RWPE1 (cell line): Measurements from ENCODE around the gene SLC39A6.
A peak's percentile ranks its signal among the peaks of the same experiment; 100 is the strongest.

Experiments used
- CTCF ChIA-PET: fragments of 350-600 bp; sonication (Branson Sonifier 250); formaldehyde crosslinking; extraction: SDS; loops from one replicate; lab custom pipeline; 2021; lab: Yijun Ruan, JAX
- POLR2A ChIA-PET: fragments of 400-600 bp; formaldehyde crosslinking; extraction: SDS; loops from one replicate; lab custom pipeline; 2020; ENCODE audit warnings: antibody characterized with exemption; ENCODE audit not compliant: low non-redundant PET; lab: Yijun Ruan, JAX
- DNase-seq: peaks from one replicate; pipeline ENCODE4 v3.0.0; 2012; ENCODE audit warnings: low spot score
- H3K27ac ChIP-seq: fragments of 450-650 bp; 2 replicates; pipeline ENCODE4 v1.5.1; 2017
- TF ChIP-seq, protein P1 (sequence below): fragments of 450-650 bp; conservative IDR thresholded peaks from 2 replicates; pipeline ENCODE4 v1.5.1; 2017; ENCODE audit warnings: low read depth, mild to moderate bottlenecking

SLC39A6 gene, protein sequence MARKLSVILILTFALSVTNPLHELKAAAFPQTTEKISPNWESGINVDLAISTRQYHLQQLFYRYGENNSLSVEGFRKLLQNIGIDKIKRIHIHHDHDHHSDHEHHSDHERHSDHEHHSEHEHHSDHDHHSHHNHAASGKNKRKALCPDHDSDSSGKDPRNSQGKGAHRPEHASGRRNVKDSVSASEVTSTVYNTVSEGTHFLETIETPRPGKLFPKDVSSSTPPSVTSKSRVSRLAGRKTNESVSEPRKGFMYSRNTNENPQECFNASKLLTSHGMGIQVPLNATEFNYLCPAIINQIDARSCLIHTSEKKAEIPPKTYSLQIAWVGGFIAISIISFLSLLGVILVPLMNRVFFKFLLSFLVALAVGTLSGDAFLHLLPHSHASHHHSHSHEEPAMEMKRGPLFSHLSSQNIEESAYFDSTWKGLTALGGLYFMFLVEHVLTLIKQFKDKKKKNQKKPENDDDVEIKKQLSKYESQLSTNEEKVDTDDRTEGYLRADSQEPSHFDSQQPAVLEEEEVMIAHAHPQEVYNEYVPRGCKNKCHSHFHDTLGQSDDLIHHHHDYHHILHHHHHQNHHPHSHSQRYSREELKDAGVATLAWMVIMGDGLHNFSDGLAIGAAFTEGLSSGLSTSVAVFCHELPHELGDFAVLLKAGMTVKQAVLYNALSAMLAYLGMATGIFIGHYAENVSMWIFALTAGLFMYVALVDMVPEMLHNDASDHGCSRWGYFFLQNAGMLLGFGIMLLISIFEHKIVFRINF

DNA sequence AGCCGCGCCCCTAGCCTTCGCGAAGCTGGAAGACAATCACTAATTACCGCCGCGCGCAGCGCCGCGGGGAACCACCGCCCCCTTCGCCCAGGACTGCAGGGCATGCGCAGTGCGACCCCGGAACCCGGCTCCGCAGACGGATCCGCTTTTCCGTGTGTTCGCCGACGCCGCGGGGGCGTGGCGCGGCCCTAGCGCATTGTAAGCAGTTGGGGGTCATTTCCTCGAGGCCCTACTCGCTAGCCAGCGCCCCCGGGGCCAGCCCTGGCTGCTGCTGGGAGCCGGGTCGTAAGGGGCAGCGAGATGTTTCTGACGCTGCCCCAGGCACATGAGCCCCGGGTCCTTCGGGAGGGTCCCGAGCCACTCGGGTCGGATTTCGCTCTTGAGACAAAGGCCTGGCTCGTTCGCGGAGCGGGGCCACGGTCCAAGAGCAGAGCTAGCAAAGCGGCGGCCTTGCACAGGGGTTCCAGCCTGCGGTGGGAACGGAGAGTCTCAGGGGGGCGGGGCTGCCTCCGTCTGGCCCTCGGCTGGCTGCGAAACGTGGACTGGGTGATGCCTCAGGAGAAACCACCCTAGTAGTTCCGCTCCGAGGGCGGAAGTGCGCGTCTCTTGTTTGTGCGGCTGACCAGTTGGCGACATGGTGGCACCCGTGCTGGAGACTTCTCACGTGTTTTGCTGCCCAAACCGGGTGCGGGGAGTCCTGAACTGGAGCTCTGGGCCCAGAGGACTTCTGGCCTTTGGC, at the start of gene SLC39A6, which contains the start of gene ELP2:
TSS of gene SLC39A6 (minus strand) at position 41 of the 739 bp plus-strand sequence. CDS start 2,333 bp downstream, outside the sequence.
TSS of gene ELP2 (plus strand) at position 600 of the 739 bp plus-strand sequence. CDS start at position 635, 35 bp downstream.
- peak within 1 kb of the TSS; percentile 93 for H3K27ac ChIP-seq
- TF ChIP-seq, protein P1, sequence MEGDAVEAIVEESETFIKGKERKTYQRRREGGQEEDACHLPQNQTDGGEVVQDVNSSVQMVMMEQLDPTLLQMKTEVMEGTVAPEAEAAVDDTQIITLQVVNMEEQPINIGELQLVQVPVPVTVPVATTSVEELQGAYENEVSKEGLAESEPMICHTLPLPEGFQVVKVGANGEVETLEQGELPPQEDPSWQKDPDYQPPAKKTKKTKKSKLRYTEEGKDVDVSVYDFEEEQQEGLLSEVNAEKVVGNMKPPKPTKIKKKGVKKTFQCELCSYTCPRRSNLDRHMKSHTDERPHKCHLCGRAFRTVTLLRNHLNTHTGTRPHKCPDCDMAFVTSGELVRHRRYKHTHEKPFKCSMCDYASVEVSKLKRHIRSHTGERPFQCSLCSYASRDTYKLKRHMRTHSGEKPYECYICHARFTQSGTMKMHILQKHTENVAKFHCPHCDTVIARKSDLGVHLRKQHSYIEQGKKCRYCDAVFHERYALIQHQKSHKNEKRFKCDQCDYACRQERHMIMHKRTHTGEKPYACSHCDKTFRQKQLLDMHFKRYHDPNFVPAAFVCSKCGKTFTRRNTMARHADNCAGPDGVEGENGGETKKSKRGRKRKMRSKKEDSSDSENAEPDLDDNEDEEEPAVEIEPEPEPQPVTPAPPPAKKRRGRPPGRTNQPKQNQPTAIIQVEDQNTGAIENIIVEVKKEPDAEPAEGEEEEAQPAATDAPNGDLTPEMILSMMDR: no peak
- DNase-seq: peak; percentile 92
- POLR2A ChIA-PET: no interaction called here
- CTCF ChIA-PET: interaction anchor here (0.7 kb wide), 1 partner anchor 21 kb away, joined by 6 read pairs; no protein-coding TSS in a partner anchor

DNA sequence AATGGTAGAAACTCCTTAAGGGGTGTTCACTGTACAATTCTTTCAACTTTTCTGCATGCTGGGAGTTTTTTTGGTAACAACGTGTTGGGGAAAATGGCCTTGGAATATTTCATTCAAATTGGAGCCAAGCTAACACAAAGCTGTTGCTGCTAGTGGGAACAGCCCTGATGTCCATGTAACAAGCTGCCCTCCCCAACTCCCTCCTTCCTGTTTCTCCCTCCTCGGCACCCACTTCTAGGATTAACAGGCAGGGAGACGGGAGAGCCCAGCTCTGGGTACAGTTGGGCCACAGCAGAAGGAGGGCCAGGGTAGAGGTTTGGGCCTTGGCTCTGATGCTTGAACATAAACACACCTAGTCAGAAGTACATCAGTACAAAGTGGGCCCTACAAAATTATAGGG, 48.8 kb upstream of the SLC39A6 start:
- H3K27ac ChIP-seq: no peak overlapping the region
- POLR2A ChIA-PET: no interaction called here
- CTCF ChIA-PET: no interaction called here

DNA sequence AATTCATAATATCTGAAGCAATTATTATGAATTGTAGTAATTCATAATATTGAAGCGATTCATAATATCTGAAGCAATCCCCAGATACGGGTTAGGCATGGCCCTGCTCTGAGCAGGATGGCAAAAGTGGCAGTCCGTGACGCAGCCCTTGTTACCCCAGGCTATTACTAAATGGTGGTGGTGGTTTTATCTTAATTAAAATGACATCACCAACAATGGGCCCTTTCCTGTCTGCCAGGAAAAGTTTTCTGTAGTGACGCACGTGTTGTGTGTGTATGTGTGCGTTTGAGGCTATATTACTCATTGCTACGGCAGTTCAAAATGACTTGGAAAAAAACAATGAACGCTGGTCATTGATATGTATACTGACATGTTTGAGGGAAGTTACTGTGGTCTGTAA, 47.6 kb upstream of the SLC39A6 start:
- CTCF ChIA-PET: no interaction called here
- H3K27ac ChIP-seq: no peak overlapping the region
- POLR2A ChIA-PET: no interaction called here
- TF ChIP-seq, protein P1: no peak
- DNase-seq: peak; percentile 41

More for the DNA sequence above, 48.8 kb upstream of the SLC39A6 start:
- DNase-seq: no peak
- TF ChIP-seq, protein P1: no peak

DNA sequence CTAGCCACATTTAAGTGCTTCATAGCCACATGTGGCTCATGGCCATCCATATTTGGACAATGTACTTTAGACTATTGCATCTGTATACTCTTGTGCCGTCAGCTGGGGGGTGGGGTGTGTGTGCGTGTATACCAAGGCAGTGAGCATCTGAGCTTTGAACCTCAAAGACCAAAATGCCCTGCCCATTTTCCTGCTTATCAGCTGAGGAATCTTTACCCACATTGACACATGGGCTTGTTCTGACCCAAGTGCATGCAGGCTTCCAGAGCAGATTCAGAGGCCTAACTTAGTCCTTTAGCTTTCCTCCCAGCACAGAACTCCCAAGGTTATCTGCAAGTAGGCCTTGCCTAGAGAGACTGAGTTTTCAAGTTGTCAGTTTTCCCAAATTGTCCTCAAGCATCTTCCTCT, 47.0 kb upstream of the SLC39A6 start:
- DNase-seq: no peak
- ChIA-PET CTCF (no interaction called here), POLR2A (no interaction called here)
- TF ChIP-seq, protein P1: no peak
- no peak overlapping the region for H3K27ac ChIP-seq

DNA sequence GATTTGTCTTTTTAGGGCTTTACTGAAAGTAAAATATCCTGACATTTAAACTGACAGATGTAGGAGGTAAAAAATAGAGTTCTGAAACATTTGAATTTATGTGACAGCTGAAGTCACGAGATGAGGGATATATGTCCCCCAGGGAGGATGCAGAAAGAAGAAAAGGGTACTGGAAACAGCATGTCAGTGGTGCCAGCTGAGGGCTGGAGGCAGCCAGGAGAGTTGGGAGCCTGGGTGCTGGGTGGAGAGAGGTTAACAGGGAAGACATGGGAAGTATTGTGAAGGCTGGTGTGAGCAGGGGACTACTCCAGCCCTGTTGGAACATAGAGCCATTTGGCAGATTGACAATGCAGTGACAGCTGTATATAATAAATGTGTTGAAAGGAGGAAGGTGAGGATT, 46.3 kb upstream of the SLC39A6 start:
- CTCF ChIA-PET: interaction anchor here (0.6 kb wide), 1 partner anchor 373 kb away, joined by 4 read pairs; no protein-coding TSS in a partner anchor
- POLR2A ChIA-PET: no interaction called here

More for the DNA sequence above, 46.3 kb upstream of the SLC39A6 start:
- no peak for DNase-seq
- H3K27ac ChIP-seq: no peak overlapping the region
- TF ChIP-seq, protein P1: no peak
